ENCODE data around the gene DUOX2. TPM values are rescaled to one million over a fixed set of nuclear protein-coding genes. Genes with fewer than 3 reads are reported as not detected.

DUOX2 gene
- total and polyA plus RNA-seq, 2 experiments from 2014 or later: not detected

DNA sequence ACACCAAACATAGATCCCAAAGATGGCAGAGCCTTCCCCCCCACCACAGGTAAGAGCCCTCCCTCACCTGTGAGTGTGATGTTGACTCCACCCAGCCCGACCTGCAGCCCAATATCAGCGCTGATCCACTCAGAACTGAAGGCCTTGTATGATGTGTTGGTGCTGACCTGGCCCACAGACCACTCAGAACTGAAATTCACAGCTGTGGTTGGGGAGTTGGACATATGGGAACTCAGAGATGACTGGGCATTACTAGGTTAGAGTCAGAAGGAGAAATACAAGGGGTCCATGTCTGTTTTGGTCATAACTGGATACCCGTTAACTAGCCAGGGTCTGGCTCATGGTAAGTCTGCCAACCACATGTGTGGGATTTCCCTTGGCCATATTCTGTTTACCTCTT is 7.0 kb upstream of the DUOX2 start:
- Histone ChIP-seq H3K9me2 (ENCODE audit: insufficient read depth) (no peaks in the 10 kb centered on the region), H3K36me3 (ENCODE audit: insufficient read depth) (no peaks in the 10 kb centered on the region), H3K4me3 (no peak overlapping the region), H2AFZ (no peak overlapping the region), H3K27ac (ENCODE audit: low read depth) (no peak overlapping the region), H3F3A (replicated peaks; ENCODE audit: low read depth) (no peaks in the 10 kb centered on the region), H3K79me2 (replicated peaks; ENCODE audit: insufficient read depth) (no peaks in the 10 kb centered on the region), H4K20me1 (replicated peaks; ENCODE audit: insufficient read depth) (no peaks in the 10 kb centered on the region; the same call in 1 of the 2 replicates), H3K4me2 (no peak overlapping the region), H3K27me3 (ENCODE audit: insufficient read depth) (peaks cover 92% of the 10 kb centered on the region), H3K4me1 (ENCODE audit: insufficient read depth) (peaks cover 11% of the 10 kb centered on the region; the same call in 1 of the 2 replicates)
- Mint-ChIP-seq H3K36me3 (ENCODE audit: low read depth) (no peaks in the 10 kb centered on the region), H3K4me3 (no peak overlapping the region), H3K4me1 (peaks cover 8% of the 10 kb centered on the region; the same call in 2 of the 3 replicates), H3K27me3 (ENCODE audit: insufficient read depth, low read depth, poor library complexity) (peaks cover 42% of the 10 kb centered on the region), H3K9me3 (peaks cover 8% of the 10 kb centered on the region; the same call in 2 of the 3 replicates), H3K27ac (no peak overlapping the region)
- ATAC-seq (no peak), DNase-seq (ENCODE audit: low spot score) (no peak)
- TF ChIP-seq EZH2 (IDR thresholded peaks at IDR 0.05; ENCODE audit: low read depth, unreplicated experiment) (no peak), CREB1 (CRISPR knock-in tag; IDR thresholded peaks at IDR 0.05; ENCODE audit: low read depth) (no peak), NANOG (IDR thresholded peaks at IDR 0.05; ENCODE audit: borderline replicate concordance) (no peak), POLR2AphosphoS5 (IDR thresholded peaks at IDR 0.05; ENCODE audit: low read depth) (no peak), JUNB (IDR thresholded peaks at IDR 0.05; ENCODE audit: unreplicated experiment) (no peak), ZNF114 (CRISPR knock-in tag; IDR thresholded peaks at IDR 0.05) (no peak), STAT1 (IDR thresholded peaks at IDR 0.05; ENCODE audit: unreplicated experiment) (no peak), REST (IDR thresholded peaks at IDR 0.05; ENCODE audit: unreplicated experiment) (no peak), ZNF331 (CRISPR knock-in tag; IDR thresholded peaks at IDR 0.05; ENCODE audit: low read depth) (no peak), EZH2phosphoT487 (IDR thresholded peaks at IDR 0.05; ENCODE audit: unreplicated experiment) (no peak)
- TF ChIP-seq, protein P1, sequence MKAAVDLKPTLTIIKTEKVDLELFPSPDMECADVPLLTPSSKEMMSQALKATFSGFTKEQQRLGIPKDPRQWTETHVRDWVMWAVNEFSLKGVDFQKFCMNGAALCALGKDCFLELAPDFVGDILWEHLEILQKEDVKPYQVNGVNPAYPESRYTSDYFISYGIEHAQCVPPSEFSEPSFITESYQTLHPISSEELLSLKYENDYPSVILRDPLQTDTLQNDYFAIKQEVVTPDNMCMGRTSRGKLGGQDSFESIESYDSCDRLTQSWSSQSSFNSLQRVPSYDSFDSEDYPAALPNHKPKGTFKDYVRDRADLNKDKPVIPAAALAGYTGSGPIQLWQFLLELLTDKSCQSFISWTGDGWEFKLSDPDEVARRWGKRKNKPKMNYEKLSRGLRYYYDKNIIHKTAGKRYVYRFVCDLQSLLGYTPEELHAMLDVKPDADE (IDR thresholded peaks at IDR 0.05): no peak
